Pancreas (tissue), 10 donors: ENCODE data around the gene HOXC9. TPM values are rescaled to one million over a fixed set of nuclear protein-coding genes. Genes with fewer than 3 reads are reported as not detected.
A peak's percentile ranks its signal among the peaks of the same experiment; 100 is the strongest.

Source experiments
- ATAC-seq, 4 donors: fragments of 200-7000 bp; cut with Tn5 transposase; one replicate each; pipeline versions ENCODE4 v1.8.0 to v1.9.1; 2020; ENCODE audit warnings: mild to moderate bottlenecking in 4 of 4, moderate library complexity in 4 of 4
- DNase-seq, 6 donors: peaks; one replicate each; pipeline ENCODE4 v3.0.0-alpha.2; 2020
- FAIRE-seq: peaks from 2 replicates; lab custom pipeline; 2012; peaks lifted over from hg19 to GRCh38; lab: Jason Lieb, UNC
- H3K27ac ChIP-seq, 4 donors: fragments of 200-600 bp; sonication (generic); 1 replicate in 3 of 4; 2 replicates in 1 of 4; pipeline versions ENCODE4 v1.5.0 to v1.8.0; 2020
- H3K27me3 ChIP-seq, 4 donors: fragments of 200-600 bp; one replicate each; pipeline ENCODE4 v1.8.0; 2021
- H3K36me3 ChIP-seq, 3 donors: fragments of 200-600 bp; sonication (generic) in 1 of 3; one replicate each; pipeline versions ENCODE4 v1.5.0 to v1.8.0; 2020 to 2021
- H3K4me1 ChIP-seq, 3 donors: fragments of 200-600 bp; one replicate each; pipeline ENCODE4 v1.8.0; 2021
- H3K4me3 ChIP-seq, 4 donors: fragments of 200-600 bp; sonication (generic) in 2 of 4; one replicate each; pipeline versions ENCODE4 v1.5.0 to v1.8.0; 2020 to 2021
- H3K9me3 ChIP-seq, 4 donors: fragments of 200-600 bp; one replicate each; pipeline ENCODE4 v1.8.0; 2021
- WGBS, 2 donors: extraction: QIAGEN DNeasy Blood & Tissue Kit; methylation state at CpG; one replicate each; pipeline ENCODE4 v1.1.7; 2013; 5-methylcytosine and 5-hydroxymethylcytosine counted together
- intact Hi-C, 3 donors: fragments of 100-400 bp; cut with DNase I; formaldehyde crosslinking; loops; one replicate each; pipeline versions ENCODE4 v1.11.1 to v1.14.2; 2022
- polyA plus RNA-seq, 2 donors: library from polyadenylated mRNA; stranded (reverse); fragments of 200-250 nt; gene quantifications; one replicate each; pipeline ENCODE4 v1.2.3, GENCODE V29; 2013
- total RNA-seq, 6 donors: library from RNA; stranded (reverse); fragmentation: NEBNext Ultra II Directional in 4 of 6; extraction: Animal tissue kit (Norgen Biotek cat#: 25700) in 4 of 6; gene quantifications; one replicate each; pipeline versions ENCODE4 v1.2.1 to v1.2.4, GENCODE V29; 2021 to 2023
- TF ChIP-seq, protein P1 (sequence below), 4 donors: fragments of 200-600 bp; sonication (generic) in 3 of 4; IDR thresholded peaks; one replicate each; pipeline versions ENCODE4 v1.5.0 to v1.8.0; 2021; ENCODE audit warnings: antibody characterized with exemption in 4 of 4
- donor health status: healthy with polysubstance abuse.
- donor health status: DM: no; HTN: no; CAD: no; lungs with moderate emphysema.
- donor health status: DM: no; HTN: no; CAD: no.
- donor health status: control.
- donor health status: control.
- donor health status: Bipolar disorder and iron deficiency.
- donor health status: DM: yes; HTN: yes; CAD: no.
- donor health status: DM: no; HTN: no; CAD: no.
- donor health status: DM: no; HTN: no; CAD: no.
- donor health status: DM: yes; HTN: yes; CAD: no.

HOXC9 gene
- total and polyA plus RNA-seq, 8 donors = 0.19 to 0.27 (median 0.26) TPM; not detected in 5

DNA sequence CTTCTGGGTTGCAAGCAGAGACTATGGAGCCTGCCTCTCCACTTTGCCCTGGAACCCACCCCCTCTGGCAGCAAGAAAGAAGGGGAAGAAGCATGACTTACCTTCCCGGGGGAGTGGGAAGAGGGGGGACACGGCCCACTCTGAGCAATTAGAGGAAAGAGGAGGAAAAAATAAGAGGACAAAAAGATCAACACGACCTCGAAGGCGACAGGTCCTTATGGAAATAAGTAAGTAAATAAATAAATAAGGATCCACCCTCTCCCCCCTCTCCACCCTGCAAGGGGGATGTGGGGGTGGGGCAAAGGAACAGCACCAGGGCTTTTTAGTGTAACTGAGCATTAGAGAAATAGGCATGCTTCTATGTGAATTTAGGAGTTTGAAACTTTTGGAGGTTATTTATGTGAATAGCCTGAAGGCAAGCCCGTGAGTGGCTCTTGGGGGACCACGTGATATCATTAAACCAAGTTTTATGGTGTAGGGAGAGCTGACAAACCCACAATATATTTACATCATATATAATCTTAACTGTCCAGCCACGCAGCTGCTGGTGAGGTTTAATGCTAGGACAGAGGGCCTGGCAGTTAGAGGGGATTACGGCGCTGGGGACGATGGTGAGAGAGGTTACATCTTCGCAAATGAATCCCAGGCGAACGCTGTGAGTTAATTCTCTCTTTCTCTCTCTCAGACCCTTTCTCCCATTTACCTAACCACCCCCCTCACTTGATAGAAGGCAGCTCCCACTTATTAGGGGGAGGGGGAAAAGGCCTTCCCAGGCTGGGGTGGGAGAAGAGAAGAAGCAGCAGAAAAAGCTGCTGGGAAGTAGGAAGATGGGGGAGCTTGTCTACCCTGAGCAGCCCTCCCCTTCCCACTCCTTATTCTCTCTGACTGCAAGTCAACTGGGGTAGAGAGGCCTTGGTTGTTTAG, 37.7 kb downstream of the HOXC9 start:
- no peaks in the 10 kb centered on the region for H3K9me3 ChIP-seq
- peak in 1 of 6 donors; percentile 12 for DNase-seq
- no peak for ATAC-seq
- FAIRE-seq = no peak
- H3K4me3 ChIP-seq = no peak overlapping the region
- TF ChIP-seq, protein P1, sequence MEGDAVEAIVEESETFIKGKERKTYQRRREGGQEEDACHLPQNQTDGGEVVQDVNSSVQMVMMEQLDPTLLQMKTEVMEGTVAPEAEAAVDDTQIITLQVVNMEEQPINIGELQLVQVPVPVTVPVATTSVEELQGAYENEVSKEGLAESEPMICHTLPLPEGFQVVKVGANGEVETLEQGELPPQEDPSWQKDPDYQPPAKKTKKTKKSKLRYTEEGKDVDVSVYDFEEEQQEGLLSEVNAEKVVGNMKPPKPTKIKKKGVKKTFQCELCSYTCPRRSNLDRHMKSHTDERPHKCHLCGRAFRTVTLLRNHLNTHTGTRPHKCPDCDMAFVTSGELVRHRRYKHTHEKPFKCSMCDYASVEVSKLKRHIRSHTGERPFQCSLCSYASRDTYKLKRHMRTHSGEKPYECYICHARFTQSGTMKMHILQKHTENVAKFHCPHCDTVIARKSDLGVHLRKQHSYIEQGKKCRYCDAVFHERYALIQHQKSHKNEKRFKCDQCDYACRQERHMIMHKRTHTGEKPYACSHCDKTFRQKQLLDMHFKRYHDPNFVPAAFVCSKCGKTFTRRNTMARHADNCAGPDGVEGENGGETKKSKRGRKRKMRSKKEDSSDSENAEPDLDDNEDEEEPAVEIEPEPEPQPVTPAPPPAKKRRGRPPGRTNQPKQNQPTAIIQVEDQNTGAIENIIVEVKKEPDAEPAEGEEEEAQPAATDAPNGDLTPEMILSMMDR (IDR thresholded peaks at IDR 0.05) = no peak
- H3K36me3 ChIP-seq = no peaks in the 10 kb centered on the region
- H3K27ac ChIP-seq = no peak overlapping the region
- WGBS, 2 donors = 53 to 57% methylated on average over 14 of the region's 14 CpGs
- H3K4me1 ChIP-seq = no peaks in the 10 kb centered on the region
- peaks cover 0 to 18% (median 7%) of the 10 kb centered on the region in 4 donors for H3K27me3 ChIP-seq
- intact Hi-C loops = no loop called here

DNA sequence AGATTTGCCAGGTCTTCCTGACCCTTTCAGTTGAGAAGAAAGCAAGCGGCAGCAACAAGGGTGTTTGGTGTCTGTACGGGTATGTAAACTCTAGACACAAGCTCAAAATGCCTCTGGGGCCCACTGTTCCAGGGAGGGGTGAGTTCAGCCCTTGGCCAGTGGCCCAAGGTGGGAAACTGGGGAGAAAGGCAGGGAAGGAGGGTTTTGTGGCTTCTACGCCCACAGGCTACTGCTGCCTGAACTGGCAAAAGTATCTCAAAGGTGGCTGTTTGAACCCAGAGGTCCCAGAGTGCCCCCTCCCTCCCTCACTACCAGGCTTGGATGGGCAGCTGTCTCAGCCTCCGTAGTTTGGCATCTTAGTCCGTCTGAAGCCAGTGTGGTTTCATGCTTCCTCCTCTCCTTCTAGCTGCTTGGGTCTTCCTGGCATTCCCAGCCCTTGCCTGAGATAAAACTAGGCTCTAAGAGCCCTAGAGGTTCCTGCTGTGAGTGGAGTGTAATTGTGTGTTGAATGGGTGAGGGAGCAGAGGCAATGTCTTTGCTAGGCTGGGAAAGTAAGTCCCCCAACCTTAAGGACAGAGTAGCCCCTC, 38.4 kb downstream of the HOXC9 start:
- DNase-seq (peak in 1 of 6 donors; percentile 10), FAIRE-seq (no peak), ATAC-seq (peak in 1 of 4 donors; percentile 5)
- H3K4me1 ChIP-seq = no peaks in the 10 kb centered on the region
- H3K27ac ChIP-seq = no peak overlapping the region
- no peak overlapping the region for H3K4me3 ChIP-seq
- 70 to 71% methylated on average over 5 of the region's 5 CpGs for WGBS, 2 donors
- intact Hi-C loops = no loop called here
- H3K27me3 ChIP-seq = peaks cover 0 to 11% (median 5%) of the 10 kb centered on the region in 4 donors
- TF ChIP-seq, protein P1 (IDR thresholded peaks at IDR 0.05) = no peak
- H3K9me3 ChIP-seq = no peaks in the 10 kb centered on the region
- H3K36me3 ChIP-seq = no peaks in the 10 kb centered on the region

DNA sequence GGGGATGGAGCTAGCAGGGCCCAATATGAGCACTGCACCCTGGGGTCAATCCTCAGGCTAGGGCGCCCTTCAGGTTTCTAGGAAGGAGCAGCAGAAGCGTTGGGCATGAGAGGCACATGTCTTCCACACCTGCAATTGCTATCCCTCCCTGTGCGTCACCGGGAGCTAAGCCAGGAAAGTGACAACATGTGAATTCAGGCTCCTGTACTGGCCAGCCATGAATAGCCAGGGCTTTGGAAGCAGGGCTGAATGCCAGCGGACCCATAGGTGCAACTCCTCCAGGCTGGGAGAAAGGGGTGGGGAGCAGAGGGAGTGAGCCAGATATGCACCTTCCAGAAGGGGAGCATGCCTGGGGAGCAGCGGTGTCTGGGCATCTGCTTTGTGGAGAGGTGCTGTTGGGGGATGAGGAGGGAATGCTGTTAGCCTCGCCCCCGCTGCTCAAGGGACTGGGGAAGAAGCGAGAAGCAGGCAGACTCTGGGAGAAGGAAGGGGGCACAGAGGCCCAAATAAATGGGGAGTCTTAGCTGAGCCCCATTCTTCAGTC, 39.0 kb downstream of the HOXC9 start:
- Histone ChIP-seq H3K4me1 (no peaks in the 10 kb centered on the region), H3K9me3 (no peaks in the 10 kb centered on the region), H3K27ac (no peak overlapping the region), H3K36me3 (no peaks in the 10 kb centered on the region), H3K27me3 (peaks cover 0 to 9% (median 4%) of the 10 kb centered on the region in 4 donors), H3K4me3 (no peak overlapping the region)
- ATAC-seq = peak; percentile 78 to 80 (median 80)
- peak in 4 of 6 donors; percentile 47 to 78 (median 59) for DNase-seq
- TF ChIP-seq, protein P1 (IDR thresholded peaks at IDR 0.05) = no peak
- no peak for FAIRE-seq
- intact Hi-C loops = no loop called here
- WGBS, 2 donors = 24% methylated on average over 8 to 9 of the region's 9 CpGs

DNA sequence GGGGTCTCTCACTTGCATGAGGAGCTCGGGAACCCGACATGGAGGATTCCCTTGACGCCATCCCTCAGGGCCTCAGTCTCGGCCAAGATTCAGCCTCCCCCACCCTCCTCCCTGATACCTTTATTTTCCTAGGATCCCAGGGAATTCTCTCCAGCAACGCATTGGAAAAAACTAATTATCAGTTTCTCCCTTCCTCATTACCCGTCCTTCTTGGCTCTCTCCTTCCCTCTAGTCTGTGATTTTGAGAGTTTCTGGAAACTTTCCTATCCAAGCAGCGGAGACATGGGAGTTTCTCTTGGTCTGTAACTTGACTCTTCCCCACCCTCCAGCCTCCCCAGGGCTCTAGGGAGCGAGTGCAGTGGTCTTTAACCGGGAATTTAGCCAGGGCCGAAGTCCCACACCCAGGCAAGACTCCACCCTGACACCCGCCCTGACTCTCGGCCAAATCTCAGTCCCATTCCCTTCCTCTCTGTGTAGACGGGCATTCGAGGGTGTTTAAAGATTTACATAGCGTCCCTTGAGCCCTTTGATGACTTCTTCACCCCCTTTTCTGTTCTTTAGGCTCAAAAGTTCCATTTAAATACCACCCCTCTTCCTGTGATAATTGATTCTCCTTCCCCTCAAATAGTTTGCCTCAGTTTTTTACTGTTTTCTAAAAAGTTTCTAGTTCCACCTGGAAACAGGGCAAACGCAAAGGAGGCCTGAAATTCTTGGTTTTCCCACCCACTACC, 39.6 kb downstream of the HOXC9 start:
- no peak overlapping the region for H3K27ac ChIP-seq
- no peaks in the 10 kb centered on the region for H3K36me3 ChIP-seq
- intact Hi-C loops = no loop called here
- no peaks in the 10 kb centered on the region for H3K4me1 ChIP-seq
- 15 to 16% methylated on average over 16 of the region's 16 CpGs for WGBS, 2 donors
- H3K4me3 ChIP-seq = no peak overlapping the region
- DNase-seq (no peak), ATAC-seq (peak in 3 of 4 donors; percentile 15 to 35 (median 31)), FAIRE-seq (no peak)
- TF ChIP-seq, protein P1 (IDR thresholded peaks at IDR 0.05) = no peak
- no peaks in the 10 kb centered on the region for H3K9me3 ChIP-seq
- peaks cover 0 to 6% (median 3%) of the 10 kb centered on the region in 4 donors for H3K27me3 ChIP-seq
